ENCODE data around the gene TAF11L13.
"Not testable (repeated sequence)": the region's sequence is repeated elsewhere in the genome, so short reads cannot be mapped to it uniquely, and the experiment has no call there.

Gene TAF11L13

GRCh38 chr5:17631788-17632187, at the start of gene TAF11L13:
Gene TAF11L13, plus strand, starts transcription at chr5:17632088.
- DNase-seq: not testable (repeated sequence)

GRCh38 chr5:17585658-17586057, 46.2 kb upstream of the TAF11L13 start, which contains the start of gene TAF11L7:
Gene TAF11L7, minus strand, starts transcription at chr5:17585758.
- not testable (repeated sequence) for DNase-seq

DNA sequence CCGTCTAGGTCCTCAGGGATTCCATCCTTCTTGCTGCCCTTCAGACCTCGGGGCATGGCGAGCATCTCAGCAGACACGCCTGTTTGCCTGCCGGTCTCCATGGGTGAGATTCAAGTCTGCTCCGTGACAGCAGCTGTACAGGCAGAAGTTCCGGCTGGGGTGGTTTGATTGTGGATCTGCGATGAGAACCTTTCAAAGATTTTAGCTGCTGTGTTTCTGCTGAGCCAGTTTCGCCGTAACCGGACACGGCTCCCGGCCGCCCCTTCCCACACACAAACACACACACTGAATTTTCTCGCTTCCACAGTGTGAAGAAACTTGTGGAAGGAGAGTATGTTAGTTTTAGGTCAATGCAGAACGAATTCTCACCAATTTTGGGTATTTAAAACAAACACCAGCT, 41.0 kb upstream of the TAF11L13 start, which contains the start of gene TAF11L8:
Gene TAF11L8, minus strand, starts transcription at position 101 of the 400 bp plus-strand sequence.
- DNase-seq: not testable (repeated sequence)

DNA sequence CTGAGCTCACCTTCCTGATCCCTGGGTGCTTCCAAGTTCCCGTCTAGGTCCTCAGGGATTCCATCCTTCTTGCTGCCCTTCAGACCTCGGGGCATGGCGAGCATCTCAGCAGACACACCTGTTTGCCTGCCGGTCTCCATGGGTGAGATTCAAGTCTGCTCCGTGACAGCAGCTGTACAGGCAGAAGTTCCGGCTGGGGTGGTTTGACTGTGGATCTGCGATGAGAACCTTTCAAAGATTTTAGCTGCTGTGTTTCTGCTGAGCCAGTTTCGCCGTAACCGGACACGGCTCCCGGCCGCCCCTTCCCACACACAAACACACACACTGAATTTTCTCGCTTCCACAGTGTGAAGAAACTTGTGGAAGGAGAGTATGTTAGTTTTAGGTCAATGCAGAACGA, 37.6 kb upstream of the TAF11L13 start, which contains the start of gene TAF11L9:
Gene TAF11L9, minus strand, starts transcription at position 140 of the 400 bp plus-strand sequence.
- DNase-seq: not testable (repeated sequence)

- DNase-seq: not testable (repeated sequence)
These were observed 34.2 kb upstream of the TAF11L13 start, which contains the start of gene TAF11L10 for GRCh38 chr5:17597728-17598127. Gene TAF11L10, minus strand, starts transcription at chr5:17597828.

DNA sequence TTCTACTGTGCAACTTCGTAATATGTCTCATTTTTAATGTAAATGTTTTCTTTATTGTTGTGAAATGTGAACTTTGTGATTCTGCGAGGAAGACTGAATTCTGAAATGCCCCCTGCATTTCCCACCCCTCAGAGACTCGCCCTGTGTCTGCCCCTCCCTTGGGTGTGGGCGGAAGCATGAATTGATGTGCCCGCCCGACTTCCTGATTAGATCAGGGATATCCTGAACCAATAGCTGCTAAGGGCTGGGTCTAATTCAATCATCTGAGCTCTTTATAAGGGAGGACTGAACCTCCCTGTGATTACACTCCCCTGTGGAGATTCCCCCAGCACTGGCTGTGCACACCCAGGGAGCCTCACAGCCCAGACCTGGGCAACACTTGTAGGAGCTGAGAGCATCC, 28.0 kb upstream of the TAF11L13 start, which contains the start of gene TAF11L11:
Gene TAF11L11, plus strand, starts transcription at position 304 of the 400 bp plus-strand sequence.
- not testable (repeated sequence) for DNase-seq

DNA sequence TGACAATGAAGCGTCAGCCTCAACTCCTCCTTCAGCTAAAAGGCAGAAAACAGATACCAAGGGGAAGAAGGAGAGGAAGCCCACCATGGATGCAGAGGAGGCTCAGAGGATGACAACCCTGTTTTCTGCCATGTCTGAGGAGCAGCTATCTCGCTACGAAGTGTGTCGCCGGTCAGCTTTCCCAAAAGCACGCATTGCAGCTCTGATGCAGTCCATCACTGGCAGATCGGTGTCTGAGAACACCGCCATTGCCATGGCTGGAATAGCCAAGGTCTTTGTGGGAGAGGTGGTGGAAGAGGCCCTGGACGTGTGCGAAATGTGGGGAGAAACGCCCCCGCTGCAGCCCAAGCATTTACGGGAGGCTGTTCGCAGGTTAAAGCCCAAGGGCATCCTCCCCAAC, 26.9 kb upstream of the TAF11L13 start:
- no peak for DNase-seq

DNA sequence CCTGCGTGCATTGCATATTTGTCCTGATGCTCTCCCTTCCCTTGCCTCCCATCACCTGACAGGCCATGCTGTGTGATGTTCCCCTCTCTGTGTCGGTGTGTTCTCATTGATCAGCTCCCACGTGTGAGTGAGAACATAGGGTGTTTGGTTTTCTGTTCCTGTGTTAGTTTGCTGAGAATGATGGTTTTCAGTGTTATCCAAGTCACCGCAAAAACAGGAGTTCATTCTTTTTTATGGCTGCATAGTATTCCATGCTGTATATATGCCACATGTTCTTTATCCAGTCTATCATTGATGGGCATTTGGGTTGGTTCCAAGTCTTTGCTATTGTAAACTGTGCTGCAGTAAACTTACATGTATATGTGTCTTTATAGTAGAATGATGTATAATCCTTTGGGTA, 24.4 kb upstream of the TAF11L13 start:
- DNase-seq: not testable (repeated sequence)

DNA sequence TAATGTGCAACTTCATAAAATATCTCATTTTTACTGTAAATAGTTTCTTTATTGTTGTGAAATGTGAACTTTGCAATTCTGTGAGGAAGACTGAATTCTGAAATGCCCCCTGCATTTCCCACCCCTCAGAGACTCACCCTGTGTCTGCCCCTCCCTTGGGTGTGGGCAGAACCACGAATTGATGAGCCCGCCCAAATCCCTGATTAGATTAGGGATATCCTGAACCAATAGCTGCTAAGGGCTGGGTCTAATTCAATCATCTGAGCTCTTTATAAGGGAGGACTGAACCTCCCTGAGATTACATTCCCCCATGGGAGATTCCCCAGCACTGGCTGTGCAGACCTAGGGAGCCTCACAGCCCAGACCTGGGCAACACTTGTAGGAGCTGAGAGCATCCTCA, 21.8 kb upstream of the TAF11L13 start, which contains the start of gene TAF11L12:
Gene TAF11L12, plus strand, starts transcription at position 301 of the 400 bp plus-strand sequence.
- DNase-seq: not testable (repeated sequence)

GRCh38 chr5:17614872-17615605, 16.8 kb upstream of the TAF11L13 start:
- DNase-seq: no peak

DNA sequence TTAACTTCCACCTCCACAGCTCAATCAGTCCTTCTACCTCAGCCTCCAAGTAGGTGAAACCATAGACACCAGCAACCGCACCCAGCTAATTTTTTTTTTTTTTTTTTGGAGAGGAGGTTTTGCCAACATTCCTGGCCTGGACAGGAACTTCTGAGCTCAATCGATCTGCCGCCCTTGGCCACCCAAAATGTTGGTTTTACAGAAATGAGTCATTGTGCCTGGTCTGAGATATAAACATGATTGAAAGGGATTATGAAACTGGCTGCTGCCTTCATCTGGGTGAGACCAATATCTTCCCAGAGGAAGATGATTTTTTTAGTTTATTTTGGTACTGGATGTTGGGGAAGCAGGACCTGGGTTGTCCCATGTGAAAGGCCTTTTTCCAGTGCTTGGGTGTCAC, 12.5 kb upstream of the TAF11L13 start:
- DNase-seq: no peak

DNA sequence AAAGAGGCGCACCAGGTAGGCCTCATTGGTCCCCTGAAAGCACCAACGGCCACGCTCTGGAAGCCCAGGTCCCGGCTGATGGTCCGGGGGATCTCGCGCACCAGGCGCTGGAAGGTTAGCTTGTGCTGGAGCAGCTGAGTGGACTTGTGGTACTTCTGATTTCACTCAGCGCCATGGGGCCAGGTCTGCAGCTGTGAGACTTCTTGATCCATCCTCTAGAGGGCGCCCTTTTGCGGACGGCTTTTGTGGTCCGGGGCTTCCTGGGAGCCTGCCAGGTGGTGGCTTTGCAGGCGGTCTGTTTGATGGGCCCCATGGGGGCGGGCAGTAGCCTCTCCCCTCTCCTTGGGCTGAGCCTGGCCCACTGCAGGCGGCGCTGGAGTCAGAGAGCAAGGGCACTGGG, 11.3 kb upstream of the TAF11L13 start:
- DNase-seq: no peak

DNA sequence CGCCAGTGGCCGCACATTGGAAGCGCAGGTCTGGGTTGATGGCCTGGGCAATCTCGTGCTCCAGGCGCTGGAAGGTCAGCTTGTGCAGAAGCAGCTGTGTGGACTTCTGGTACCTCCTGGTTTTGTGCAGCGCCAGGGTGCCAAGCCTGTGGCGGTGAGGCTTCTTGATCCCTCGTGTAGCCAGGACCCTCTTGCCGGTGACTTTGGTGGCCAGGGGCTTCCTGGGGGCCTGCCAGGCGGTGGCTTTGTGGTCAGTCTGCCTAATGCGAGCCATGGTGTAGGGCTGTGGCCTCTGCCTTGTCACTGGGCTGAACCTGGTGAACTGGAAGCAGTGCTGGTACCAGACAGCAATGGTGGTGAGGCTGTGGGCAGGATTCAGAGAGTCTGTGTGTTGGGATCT, 6.2 kb upstream of the TAF11L13 start:
- DNase-seq: no peak

- no peak for DNase-seq
These were observed 2.3 kb downstream of the TAF11L13 start, which contains the start of gene TAF11L14 for GRCh38 chr5:17634160-17634559. Gene TAF11L14, plus strand, starts transcription at chr5:17634460.

DNA sequence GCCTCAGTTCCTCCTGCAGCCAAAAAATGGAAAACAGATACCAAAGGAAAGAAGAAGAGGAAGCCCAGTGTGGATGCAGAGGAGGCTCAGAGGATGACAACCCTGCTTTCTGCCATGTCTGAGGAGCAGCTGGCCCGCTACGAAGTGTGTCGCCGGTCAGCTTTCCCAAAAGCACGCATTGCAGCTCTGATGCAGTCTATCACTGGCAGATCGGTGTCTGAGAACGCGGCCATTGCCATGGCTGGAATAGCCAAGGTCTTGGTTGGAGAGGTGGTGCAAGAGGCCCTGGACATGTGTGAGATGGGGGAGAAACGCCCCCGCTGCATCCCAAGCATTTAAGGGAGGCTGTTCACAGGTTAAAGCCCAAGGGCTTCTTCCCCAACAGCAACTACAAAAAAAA, 17.3 kb downstream of the TAF11L13 start:
- DNase-seq: not testable (repeated sequence)

DNA sequence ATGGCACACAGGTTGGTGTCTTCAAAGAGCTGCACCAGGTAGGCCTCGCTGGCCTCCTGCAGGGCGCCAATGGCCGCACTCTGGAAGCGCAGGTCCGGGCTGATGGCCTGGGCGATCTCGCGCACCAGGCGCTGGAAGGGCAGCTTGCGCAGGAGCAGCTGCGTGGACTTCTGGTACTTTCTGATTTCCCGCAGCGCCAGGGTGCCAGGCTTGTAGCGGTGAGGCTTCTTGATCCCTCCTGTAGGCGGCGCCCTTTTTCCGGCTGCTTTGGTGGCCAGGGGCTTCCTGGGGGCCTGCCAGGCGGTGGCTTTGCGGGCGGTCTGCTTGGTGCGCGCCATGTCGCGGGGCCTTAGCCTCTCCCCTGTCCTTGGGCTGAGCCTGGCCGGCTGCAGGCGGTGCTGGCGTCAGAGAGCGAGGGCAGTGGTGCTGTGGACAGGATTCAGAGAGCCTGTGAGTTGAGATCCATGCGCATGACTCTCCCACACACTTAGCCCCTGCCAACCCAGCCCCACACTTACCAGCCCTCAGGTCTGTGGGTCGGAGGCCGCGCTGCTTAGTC, 23.4 kb downstream of the TAF11L13 start:
- DNase-seq: not testable (repeated sequence)

DNA sequence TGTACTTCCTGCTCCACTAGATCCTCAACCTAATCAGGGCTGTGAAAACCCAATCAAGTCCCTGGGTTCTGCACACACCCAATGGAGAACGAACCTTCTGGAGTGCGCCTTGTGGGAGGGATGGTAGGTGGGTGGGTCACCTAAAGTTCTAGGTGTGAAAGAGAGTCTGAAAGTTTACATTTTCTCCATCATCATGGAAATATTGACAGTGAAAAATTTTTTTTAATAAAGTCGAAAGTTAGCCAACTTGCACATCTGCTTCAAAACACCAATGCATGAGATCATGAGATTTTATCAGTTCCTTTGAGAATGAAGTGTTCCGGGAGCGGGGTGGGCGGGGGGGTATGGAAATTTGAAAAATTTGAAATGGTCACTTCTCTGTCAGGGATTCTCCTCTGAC, 24.0 kb downstream of the TAF11L13 start:
- no peak for DNase-seq

DNA sequence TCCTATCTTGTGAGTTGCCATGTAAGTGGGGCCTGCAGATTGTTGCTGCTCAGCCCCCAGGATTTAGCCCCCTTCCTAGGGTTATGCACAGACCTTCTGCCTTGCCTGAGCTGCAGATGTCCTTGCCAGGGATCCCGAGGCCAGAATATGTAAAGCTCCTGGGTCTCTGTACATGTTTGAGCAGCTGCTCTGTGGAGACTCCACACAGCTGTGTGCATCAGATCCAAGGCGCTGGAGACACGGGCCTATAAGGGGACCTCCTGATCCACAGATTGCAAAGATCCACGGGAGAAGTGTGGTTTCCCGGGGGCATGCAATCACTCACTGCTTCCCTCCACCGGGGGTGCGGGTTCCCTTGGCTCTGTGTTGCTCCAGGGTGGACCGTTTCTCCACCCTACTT, 31.3 kb downstream of the TAF11L13 start:
- DNase-seq: no peak

- no peak for DNase-seq
These were observed 33.9 kb downstream of the TAF11L13 start for GRCh38 chr5:17665836-17666235.

DNA sequence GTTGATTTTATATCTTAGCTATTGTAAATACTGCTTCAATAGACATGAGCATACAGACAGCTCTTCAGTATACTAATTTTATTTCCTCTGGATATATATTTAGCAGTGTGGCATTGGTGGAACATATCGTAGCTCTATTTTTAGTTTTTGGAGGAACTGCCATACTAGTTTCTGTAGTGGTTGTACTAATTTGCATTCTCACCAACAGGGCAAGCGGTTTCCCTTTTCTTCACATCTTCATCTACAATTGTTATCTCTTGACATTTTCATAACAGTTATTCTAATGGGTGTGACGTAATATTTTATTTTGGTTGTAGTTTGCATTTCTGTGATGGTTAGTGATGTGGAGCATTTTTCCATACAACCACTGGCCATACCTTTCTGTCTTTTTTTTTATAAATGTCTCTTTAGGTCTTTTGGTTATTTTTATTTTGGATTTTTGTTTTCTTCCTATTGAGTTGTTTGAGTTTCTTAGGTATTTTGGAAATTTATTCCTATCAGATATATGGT, 34.9 kb downstream of the TAF11L13 start:
- no peak for DNase-seq

DNA sequence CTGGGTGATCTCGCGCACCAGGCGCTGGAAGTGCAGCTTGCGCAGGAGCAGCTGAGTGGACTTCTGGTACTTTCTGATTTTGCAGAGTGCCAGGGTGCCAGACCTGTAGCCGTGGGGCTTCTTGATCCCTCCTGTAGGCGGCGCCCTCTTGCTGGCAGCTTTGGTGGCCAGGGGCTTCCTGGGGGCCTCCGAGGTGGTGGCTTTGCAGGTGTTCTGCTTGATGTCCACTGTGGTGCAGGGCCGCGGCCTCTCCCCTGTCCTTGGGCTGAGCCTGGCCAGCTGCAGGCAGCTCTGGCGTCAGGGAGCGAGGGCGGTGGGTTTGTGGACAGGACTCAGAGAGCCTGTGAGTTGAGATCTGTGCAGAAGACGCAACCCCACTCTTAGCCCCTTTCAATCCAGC, 38.5 kb downstream of the TAF11L13 start:
- no peak for DNase-seq

DNA sequence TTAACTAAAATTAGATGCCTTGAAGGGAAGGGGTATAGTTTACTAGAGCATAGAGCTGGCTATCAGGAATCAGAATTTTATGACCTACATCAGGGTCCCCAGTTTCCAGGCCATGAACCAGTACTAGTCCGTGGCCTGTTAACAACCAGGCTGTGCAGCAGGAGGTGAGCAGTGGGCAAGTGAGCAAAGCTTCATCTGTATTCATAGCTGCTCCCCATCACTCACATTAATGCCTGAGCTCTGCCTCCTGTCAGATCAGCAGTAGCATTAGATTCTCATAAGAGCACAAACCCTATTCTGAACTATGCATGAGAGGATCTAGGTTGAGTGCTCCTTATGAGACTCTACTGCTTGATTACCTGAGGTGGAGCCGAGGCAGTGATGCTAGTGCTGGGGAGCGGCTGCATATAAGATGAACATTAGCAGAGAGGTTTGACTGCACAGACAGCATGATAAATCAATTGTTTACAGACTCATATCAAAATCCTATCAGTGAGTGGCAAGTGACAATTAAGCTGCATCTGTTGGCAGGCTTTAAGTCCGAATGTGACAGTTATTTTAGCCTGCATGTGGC, 47.0 kb downstream of the TAF11L13 start:
- DNase-seq: no peak

- DNase-seq: no peak
These were observed 47.8 kb downstream of the TAF11L13 start for GRCh38 chr5:17679597-17680203.
